ENCODE results near the gene TRAF3. TPM values are rescaled to one million over a fixed set of nuclear protein-coding genes. Genes with fewer than 3 reads are reported as not detected.

Gene TRAF3
- total RNA-seq, 1 experiment from 2014 or later = 37.6 TPM

GRCh38 chr14:102830474-102831045 lies 53.3 kb downstream of the TRAF3 start:
- Histone ChIP-seq H3K27ac (ENCODE audit: low read length) (no peak overlapping the region), H3K27me3 (ENCODE audit: control insufficient read depth, insufficient read depth, low read length) (no peaks in the 10 kb centered on the region), H3K4me3 (ENCODE audit: low read depth in 2 of 2, low read length in 2 of 2) (no peak overlapping the region), H3K36me3 (ENCODE audit: control insufficient read depth, insufficient read depth, low read length) (no peaks in the 10 kb centered on the region), H3K9me3 (ENCODE audit: control insufficient read depth, insufficient read depth, low read depth, low read length) (no peaks in the 10 kb centered on the region), H3K4me1 (ENCODE audit: control insufficient read depth, insufficient read depth, low read length) (peaks cover 2% of the 10 kb centered on the region)
- TF ChIP-seq POLR2AphosphoS5 (IDR thresholded peaks at IDR 0.05; ENCODE audit: low read depth, low read length) = no peak
- TF ChIP-seq SIN3A (IDR thresholded peaks at IDR 0.05; ENCODE audit: borderline replicate concordance, insufficient read depth, low read depth, low read length) = no peak
- TF ChIP-seq CTCF (IDR thresholded peaks at IDR 0.05) = no peak
- TF ChIP-seq REST (IDR thresholded peaks at IDR 0.05; ENCODE audit: insufficient read depth in 1 of 2, low read depth in 2 of 2, low read length in 1 of 2) = no peak
- TF ChIP-seq TCF7L2 (IDR thresholded peaks at IDR 0.05; ENCODE audit: low read depth, low read length) = no peak
- POLR2A ChIA-PET = no interaction called here
- DNase-seq (ENCODE audit: low read depth, low spot score) = no peak
- ATAC-seq = no peak
- CTCF ChIA-PET = no interaction called here
- in situ Hi-C loops (cut with HindIII; ENCODE audit: low pct_unique_long_range_greater_than_20kb, low sequenced_read_pairs) (no loop called here), intact Hi-C loops (cut with micrococcal nuclease; ENCODE audit: unreplicated experiment) (no loop called here)
- BruUV-seq (replicated peaks) = no TSS peak

GRCh38 chr14:102831163-102831804 lies 54.0 kb downstream of the TRAF3 start:
- Histone ChIP-seq H3K4me1 (ENCODE audit: control insufficient read depth, insufficient read depth, low read length) (peaks cover 2% of the 10 kb centered on the region), H3K27me3 (ENCODE audit: control insufficient read depth, insufficient read depth, low read length) (no peaks in the 10 kb centered on the region), H3K27ac (ENCODE audit: low read length) (no peak overlapping the region), H3K36me3 (ENCODE audit: control insufficient read depth, insufficient read depth, low read length) (no peaks in the 10 kb centered on the region), H3K9me3 (ENCODE audit: control insufficient read depth, insufficient read depth, low read depth, low read length) (no peaks in the 10 kb centered on the region), H3K4me3 (ENCODE audit: low read depth in 2 of 2, low read length in 2 of 2) (no peak overlapping the region)
- no peak for ATAC-seq
- in situ Hi-C loops (cut with HindIII; ENCODE audit: low pct_unique_long_range_greater_than_20kb, low sequenced_read_pairs) (no loop called here), intact Hi-C loops (cut with micrococcal nuclease; ENCODE audit: unreplicated experiment) (no loop called here)
- no peak for TF ChIP-seq POLR2AphosphoS5 (IDR thresholded peaks at IDR 0.05; ENCODE audit: low read depth, low read length)
- no peak for TF ChIP-seq SIN3A (IDR thresholded peaks at IDR 0.05; ENCODE audit: borderline replicate concordance, insufficient read depth, low read depth, low read length)
- TF ChIP-seq TCF7L2 (IDR thresholded peaks at IDR 0.05; ENCODE audit: low read depth, low read length) = no peak
- TF ChIP-seq REST (IDR thresholded peaks at IDR 0.05; ENCODE audit: insufficient read depth in 1 of 2, low read depth in 2 of 2, low read length in 1 of 2) = no peak
- no peak for TF ChIP-seq CTCF (IDR thresholded peaks at IDR 0.05)
- no TSS peak for BruUV-seq (replicated peaks)
- ChIA-PET CTCF (no interaction called here), POLR2A (no interaction called here)
- no peak for DNase-seq (ENCODE audit: low read depth, low spot score)

All from Panc1 (cell line).